ENCODE results near the gene ATP5ME. TPM values are rescaled to one million over a fixed set of nuclear protein-coding genes. Genes with fewer than 3 reads are reported as not detected.
"Not testable (repeated sequence)": the region's sequence is repeated elsewhere in the genome, so short reads cannot be mapped to it uniquely, and the experiment has no call there.

The ATP5ME gene
- total RNA-seq, 1 donor from 2014 or later = 230 TPM

DNA sequence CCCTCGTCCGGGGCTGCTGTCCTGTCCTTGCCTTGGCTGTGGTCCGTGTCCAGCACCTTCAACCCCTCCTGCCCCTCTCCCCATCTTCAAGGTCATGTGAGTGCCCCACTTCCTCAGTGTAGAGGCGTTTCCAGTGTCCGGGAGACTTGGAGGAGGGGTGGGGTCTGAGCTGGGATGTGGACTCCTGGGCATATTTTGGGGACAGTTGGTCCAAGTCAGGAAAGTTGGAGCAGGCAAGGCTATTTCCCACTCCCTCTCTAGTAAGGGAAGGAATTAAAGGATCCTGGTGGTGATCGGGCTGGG, 34.5 kb upstream of the ATP5ME start:
- Mint-ChIP-seq H3K4me3 (ENCODE audit: unreplicated experiment) (peak overlapping the region; percentile 66), H3K9me3 (ENCODE audit: unreplicated experiment) (peaks cover 4% of the 10 kb centered on the region), H3K36me3 (ENCODE audit: unreplicated experiment) (peaks cover 7% of the 10 kb centered on the region), H3K27ac (ENCODE audit: unreplicated experiment) (no peak overlapping the region), H3K27me3 (ENCODE audit: unreplicated experiment) (no peaks in the 10 kb centered on the region), H3K4me1 (ENCODE audit: low read depth, unreplicated experiment) (peaks cover 15% of the 10 kb centered on the region)
- DNase-seq = no peak
- TF ChIP-seq, protein P1, sequence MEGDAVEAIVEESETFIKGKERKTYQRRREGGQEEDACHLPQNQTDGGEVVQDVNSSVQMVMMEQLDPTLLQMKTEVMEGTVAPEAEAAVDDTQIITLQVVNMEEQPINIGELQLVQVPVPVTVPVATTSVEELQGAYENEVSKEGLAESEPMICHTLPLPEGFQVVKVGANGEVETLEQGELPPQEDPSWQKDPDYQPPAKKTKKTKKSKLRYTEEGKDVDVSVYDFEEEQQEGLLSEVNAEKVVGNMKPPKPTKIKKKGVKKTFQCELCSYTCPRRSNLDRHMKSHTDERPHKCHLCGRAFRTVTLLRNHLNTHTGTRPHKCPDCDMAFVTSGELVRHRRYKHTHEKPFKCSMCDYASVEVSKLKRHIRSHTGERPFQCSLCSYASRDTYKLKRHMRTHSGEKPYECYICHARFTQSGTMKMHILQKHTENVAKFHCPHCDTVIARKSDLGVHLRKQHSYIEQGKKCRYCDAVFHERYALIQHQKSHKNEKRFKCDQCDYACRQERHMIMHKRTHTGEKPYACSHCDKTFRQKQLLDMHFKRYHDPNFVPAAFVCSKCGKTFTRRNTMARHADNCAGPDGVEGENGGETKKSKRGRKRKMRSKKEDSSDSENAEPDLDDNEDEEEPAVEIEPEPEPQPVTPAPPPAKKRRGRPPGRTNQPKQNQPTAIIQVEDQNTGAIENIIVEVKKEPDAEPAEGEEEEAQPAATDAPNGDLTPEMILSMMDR (IDR thresholded peaks at IDR 0.05; ENCODE audit: partially characterized antibody, unreplicated experiment) = no peak

DNA sequence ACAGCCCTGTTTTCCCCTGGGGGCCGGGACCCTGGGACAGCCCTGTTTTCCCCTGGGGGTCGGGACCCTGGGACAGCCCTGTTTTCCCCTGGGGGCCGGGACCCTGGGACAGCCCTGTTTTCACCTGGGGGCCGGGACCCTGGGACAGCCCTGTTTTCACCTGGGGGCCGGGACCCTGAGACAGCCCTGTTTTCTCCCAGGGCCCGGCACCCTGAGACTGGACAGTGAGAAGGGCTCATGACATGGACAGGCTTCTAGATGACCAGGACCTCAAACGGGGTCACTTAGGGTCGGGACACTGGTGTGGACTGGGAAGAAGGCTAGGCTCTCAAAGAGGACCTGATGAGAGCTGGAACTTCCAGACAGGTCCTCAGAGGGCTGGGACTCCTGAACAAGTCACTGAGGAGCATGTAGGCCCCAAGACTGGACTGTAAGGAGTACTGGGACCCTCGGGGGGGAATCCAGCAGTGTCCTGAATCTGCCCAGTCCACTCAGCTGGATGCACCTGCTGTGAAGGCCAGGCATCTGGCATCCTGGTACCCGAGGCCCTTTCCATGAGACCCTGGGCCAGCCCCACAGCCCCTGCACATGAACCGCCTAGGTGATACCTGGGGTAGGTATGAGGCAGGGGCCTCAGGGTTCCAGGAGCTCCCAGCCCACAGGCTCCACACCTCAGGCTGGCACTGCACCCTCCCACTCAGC, 34.0 kb upstream of the ATP5ME start:
- Mint-ChIP-seq H3K9me3 (ENCODE audit: unreplicated experiment) (peaks cover 4% of the 10 kb centered on the region), H3K36me3 (ENCODE audit: unreplicated experiment) (peaks cover 7% of the 10 kb centered on the region), H3K27ac (ENCODE audit: unreplicated experiment) (no peak overlapping the region), H3K4me1 (ENCODE audit: low read depth, unreplicated experiment) (peaks cover 15% of the 10 kb centered on the region), H3K27me3 (ENCODE audit: unreplicated experiment) (no peaks in the 10 kb centered on the region), H3K4me3 (ENCODE audit: unreplicated experiment) (peak overlapping the region; percentile 38)
- no peak for DNase-seq
- TF ChIP-seq, protein P1 (IDR thresholded peaks at IDR 0.05; ENCODE audit: partially characterized antibody, unreplicated experiment) = no peak

DNA sequence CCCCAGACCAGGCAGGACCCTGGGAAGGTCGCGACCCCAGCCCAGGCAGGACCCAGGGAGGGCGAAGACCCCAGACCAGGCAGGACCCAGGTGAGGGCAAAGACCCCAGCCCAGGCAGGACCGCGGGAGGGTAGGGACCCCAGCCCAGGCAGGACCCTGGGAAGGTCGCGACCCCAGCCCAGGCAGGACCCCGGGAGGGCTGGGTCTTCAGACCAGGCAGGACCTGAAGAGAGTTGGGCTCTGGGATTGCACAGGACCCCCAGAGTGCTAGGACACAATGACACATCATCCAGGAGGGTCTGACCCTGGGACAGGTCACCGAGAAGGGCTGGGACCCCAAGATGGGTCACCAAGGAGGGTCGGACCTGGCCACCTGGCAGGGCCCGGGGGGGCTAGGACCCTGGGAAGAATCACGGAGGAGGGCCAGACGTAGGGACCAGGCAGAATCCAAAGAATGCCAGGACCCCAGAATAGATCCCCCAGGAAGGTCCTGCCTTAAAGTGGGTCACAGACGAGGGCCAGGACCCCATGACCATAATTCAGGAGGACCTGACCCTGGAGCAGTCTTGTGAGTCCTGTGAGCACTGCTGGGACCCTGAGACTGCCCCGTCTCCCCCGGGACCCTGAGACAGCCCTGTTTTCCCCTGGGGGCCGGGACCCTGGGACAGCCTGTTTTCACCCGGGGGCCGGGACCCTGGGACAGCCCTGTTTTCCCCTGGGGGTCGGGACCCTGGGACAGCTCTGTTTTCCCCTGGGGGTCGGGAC, 32.9 kb upstream of the ATP5ME start:
- Mint-ChIP-seq H3K36me3 (ENCODE audit: unreplicated experiment) (peaks cover 11% of the 10 kb centered on the region), H3K27me3 (ENCODE audit: unreplicated experiment) (peaks cover 3% of the 10 kb centered on the region), H3K27ac (ENCODE audit: unreplicated experiment) (no peak overlapping the region), H3K4me1 (ENCODE audit: low read depth, unreplicated experiment) (peaks cover 15% of the 10 kb centered on the region), H3K9me3 (ENCODE audit: unreplicated experiment) (peaks cover 6% of the 10 kb centered on the region), H3K4me3 (ENCODE audit: unreplicated experiment) (peak overlapping the region; percentile 59)
- no peak for DNase-seq
- TF ChIP-seq, protein P1 (IDR thresholded peaks at IDR 0.05; ENCODE audit: partially characterized antibody, unreplicated experiment) = no peak

DNA sequence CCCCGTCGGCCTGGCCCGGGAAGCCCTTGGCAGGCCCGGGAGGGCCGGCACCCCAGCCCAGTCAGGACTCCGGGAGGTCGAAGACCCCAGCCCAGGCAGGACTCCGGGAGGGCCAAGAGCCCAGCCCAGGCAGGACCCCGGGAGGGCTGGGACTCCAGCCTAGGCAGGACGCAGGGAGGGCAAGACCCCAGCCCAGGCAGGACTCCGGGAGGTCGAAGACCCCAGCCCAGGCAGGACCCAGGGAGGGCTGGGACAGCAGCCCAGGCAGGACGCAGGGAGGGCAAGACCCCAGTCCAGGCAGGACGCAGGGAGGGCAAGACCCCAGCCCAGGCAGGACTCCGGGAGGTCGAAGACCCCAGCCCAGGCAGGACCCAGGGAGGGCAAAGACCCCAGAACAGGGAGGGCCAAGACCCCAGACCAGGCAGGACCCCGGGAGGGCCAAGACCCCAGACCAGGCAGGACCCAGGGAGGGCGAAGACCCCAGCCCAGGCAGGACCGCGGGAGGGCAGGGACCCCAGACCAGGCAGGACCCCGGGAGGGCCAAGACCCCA, 32.1 kb upstream of the ATP5ME start:
- H3K27ac Mint-ChIP-seq (ENCODE audit: unreplicated experiment); H3K4me3 Mint-ChIP-seq (ENCODE audit: unreplicated experiment); DNase-seq; H3K27me3 Mint-ChIP-seq (ENCODE audit: unreplicated experiment); H3K9me3 Mint-ChIP-seq (ENCODE audit: unreplicated experiment): not testable (repeated sequence)
- Mint-ChIP-seq H3K4me1 (ENCODE audit: low read depth, unreplicated experiment) (peaks cover 15% of the 10 kb centered on the region), H3K36me3 (ENCODE audit: unreplicated experiment) (peaks cover 11% of the 10 kb centered on the region)

DNA sequence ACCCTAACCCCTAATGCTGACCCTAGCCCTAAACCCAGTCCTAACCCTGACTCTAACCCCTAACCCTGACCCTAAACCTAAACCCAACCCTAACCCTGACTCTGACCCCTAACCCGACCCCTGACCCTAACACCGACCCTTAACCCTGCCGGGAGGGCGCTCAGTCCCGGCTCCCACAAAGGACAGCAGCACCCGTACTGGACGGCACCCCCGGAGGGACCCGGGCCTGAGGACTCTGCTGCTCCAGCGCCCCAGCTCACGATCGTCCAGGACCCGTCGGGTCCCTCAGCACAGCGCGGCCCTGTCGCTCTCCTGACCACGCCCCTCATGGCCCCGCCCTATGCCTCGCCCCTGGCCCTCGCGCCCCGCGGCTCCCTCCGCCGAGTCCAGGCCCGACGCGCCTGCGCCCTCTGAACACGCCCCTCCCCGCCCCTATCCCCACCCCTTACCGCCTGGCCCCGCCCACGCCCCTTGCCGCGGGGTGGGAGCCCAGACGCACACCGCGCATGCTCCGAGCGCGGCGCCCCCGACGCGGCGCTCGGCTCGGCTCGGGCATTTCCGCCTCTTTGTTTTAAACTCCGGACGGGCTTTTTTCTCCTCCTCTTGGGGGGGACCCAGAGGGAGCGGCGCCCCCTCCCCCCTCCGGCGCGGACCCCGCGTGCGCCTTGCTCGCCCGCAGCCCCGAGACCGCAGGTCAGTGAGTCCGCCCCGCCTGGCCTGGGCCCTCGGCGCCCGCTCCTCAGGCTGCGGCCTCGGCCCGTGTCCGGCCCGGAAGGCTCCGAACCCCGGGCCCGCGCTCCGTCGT, 31.4 kb upstream of the ATP5ME start, which contains the start of gene PCGF3:
TSS of gene PCGF3 (plus strand) at position 555 of the 805 bp plus-strand sequence. CDS start 27,849 bp downstream, outside the sequence.
- Mint-ChIP-seq H3K4me3 (ENCODE audit: unreplicated experiment) (peak within 1 kb of the TSS; percentile 15), H3K27me3 (ENCODE audit: unreplicated experiment) (peaks cover 6% of the 10 kb centered on the region), H3K27ac (ENCODE audit: unreplicated experiment) (no peak within 1 kb of the TSS), H3K36me3 (ENCODE audit: unreplicated experiment) (peaks cover 8% of the 10 kb centered on the region), H3K4me1 (ENCODE audit: low read depth, unreplicated experiment) (peaks cover 12% of the 10 kb centered on the region), H3K9me3 (ENCODE audit: unreplicated experiment) (peaks cover 6% of the 10 kb centered on the region)
- DNase-seq = peak; percentile 99
- TF ChIP-seq, protein P1 (IDR thresholded peaks at IDR 0.05; ENCODE audit: partially characterized antibody, unreplicated experiment) = no peak

All from glutamatergic neuron (in vitro differentiated cells).